Measurements from ENCODE around the gene ERBB2. TPM values are rescaled to one million over a fixed set of nuclear protein-coding genes. Genes with fewer than 3 reads are reported as not detected.

ERBB2 gene
- total RNA-seq, 4 donors from 2014 or later = 175 to 439 (median 234) TPM

DNA sequence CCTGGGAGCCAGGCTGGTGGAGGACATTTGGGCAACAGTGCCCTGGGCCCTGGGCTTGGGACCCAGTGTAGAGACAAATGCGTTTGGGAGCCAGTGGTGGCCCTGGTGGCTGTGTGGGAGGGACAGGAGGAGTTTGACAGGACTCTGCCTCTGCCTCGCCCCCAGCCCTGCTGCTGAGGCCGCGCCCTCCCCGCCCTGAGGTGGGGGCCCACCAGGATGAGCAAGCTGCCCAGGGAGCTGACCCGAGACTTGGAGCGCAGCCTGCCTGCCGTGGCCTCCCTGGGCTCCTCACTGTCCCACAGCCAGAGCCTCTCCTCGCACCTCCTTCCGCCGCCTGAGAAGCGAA lies 46.6 kb upstream of the ERBB2 start:
- TF ChIP-seq EP300 (IDR thresholded peaks at IDR 0.05; ENCODE audit: low read depth) = no peak
- no peak for TF ChIP-seq POLR2A (IDR thresholded peaks at IDR 0.05)

GRCh38 chr17:39653662-39654331 lies 46.1 kb upstream of the ERBB2 start:
- intact Hi-C loops (cut with DNase I; ENCODE audit: low total_unique reads) (loop anchor here (10.0 kb wide), 1 partner anchor 69 kb away; no protein-coding TSS in a partner anchor), in situ Hi-C loops (cut with MboI; ENCODE audit: low pct_ligation_motif_present in 1 of 4, low pct_unique_long_range_greater_than_20kb in 1 of 4, low sequenced_read_pairs in 3 of 4) (no loop called here)
- TF ChIP-seq EP300 (IDR thresholded peaks at IDR 0.05; ENCODE audit: low read depth) (no peak), POLR2A (IDR thresholded peaks at IDR 0.05) (no peak), POLR2AphosphoS5 (IDR thresholded peaks at IDR 0.05) (peak in 1 of 3 donors; percentile 9), CTCF (IDR thresholded peaks at IDR 0.05) (peak; percentile 69 to 88 (median 81))
- DNase-seq = peak; percentile 85
- Histone ChIP-seq H3K9me3 (no peaks in the 10 kb centered on the region), H3K27ac (peak overlapping the region in 3 of 4 donors; percentile 71 to 84 (median 77)), H3K27me3 (no peaks in the 10 kb centered on the region), H3K4me1 (peaks cover 12 to 38% (median 26%) of the 10 kb centered on the region in 4 donors), H3K36me3 (peaks cover 0 to 11% (median 4%) of the 10 kb centered on the region in 4 donors), H3K4me3 (no peak overlapping the region)
- WGBS, 2 donors (ENCODE audit: low coverage in 1 of 2) = 14 to 59% methylated on average over 2 to 14 of the region's 14 CpGs

More for the DNA sequence above, 46.6 kb upstream of the ERBB2 start:
- Histone ChIP-seq H3K27me3 (no peaks in the 10 kb centered on the region), H3K36me3 (peaks cover 0 to 11% (median 4%) of the 10 kb centered on the region in 4 donors), H3K4me1 (peaks cover 12 to 38% (median 26%) of the 10 kb centered on the region in 4 donors), H3K9me3 (no peaks in the 10 kb centered on the region), H3K4me3 (no peak overlapping the region), H3K27ac (peak overlapping the region; percentile 71 to 84 (median 78))
- in situ Hi-C loops (cut with MboI; ENCODE audit: low pct_ligation_motif_present in 1 of 4, low pct_unique_long_range_greater_than_20kb in 1 of 4, low sequenced_read_pairs in 3 of 4) = no loop called here
- intact Hi-C loops (cut with DNase I; ENCODE audit: low total_unique reads) = loop anchor here (10.0 kb wide), 1 partner anchor 68 kb away; no protein-coding TSS in a partner anchor
- WGBS, 2 donors (ENCODE audit: low coverage in 1 of 2) = 64% methylated on average over 7 of the region's 12 CpGs; no CpG with 5 or more reads in 1 of the 2 donors
- no peak for DNase-seq

DNA sequence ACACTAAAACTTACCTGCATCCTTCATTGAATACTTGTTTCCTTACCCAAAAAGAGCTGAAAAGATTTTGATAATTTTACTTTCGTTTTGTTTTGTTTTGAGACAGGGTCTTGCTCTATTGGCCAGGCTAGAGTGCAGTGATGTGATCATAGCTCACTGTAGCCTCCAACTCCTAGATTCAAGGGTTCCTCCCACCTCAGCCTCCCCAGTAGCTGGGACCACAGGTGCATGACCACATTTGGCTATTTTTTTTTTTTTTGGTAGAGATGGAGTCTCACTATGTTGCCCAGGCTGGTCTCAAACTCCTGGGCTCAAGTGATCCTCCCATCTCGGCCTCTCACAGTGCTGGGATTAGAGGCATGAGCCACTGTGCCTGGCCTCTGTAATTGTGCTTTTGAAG lies 44.8 kb upstream of the ERBB2 start:
- no peaks in the 10 kb centered on the region for H3K27me3 ChIP-seq
- in situ Hi-C loops (cut with MboI; ENCODE audit: low pct_ligation_motif_present in 1 of 4, low pct_unique_long_range_greater_than_20kb in 1 of 4, low sequenced_read_pairs in 3 of 4) (no loop called here), intact Hi-C loops (cut with DNase I; ENCODE audit: low total_unique reads) (loop anchor here (10.0 kb wide), 1 partner anchor 70 kb away; no protein-coding TSS in a partner anchor)
- peaks cover 0 to 15% (median 4%) of the 10 kb centered on the region in 4 donors for H3K36me3 ChIP-seq
- H3K4me1 ChIP-seq = peaks cover 12 to 42% (median 26%) of the 10 kb centered on the region in 4 donors
- TF ChIP-seq EP300 (IDR thresholded peaks at IDR 0.05; ENCODE audit: low read depth) = no peak
- no peak for TF ChIP-seq CTCF (IDR thresholded peaks at IDR 0.05)
- TF ChIP-seq POLR2AphosphoS5 (IDR thresholded peaks at IDR 0.05) = no peak
- TF ChIP-seq POLR2A (IDR thresholded peaks at IDR 0.05) = no peak
- H3K9me3 ChIP-seq = no peaks in the 10 kb centered on the region
- 83 to 88% methylated on average over 1 to 2 of the region's 2 CpGs for WGBS, 2 donors (ENCODE audit: low coverage in 1 of 2)
- H3K4me3 ChIP-seq = no peak overlapping the region
- DNase-seq = no peak
- no peak overlapping the region for H3K27ac ChIP-seq

GRCh38 chr17:39658346-39658745 lies 41.5 kb upstream of the ERBB2 start:
- in situ Hi-C loops (cut with MboI; ENCODE audit: low pct_ligation_motif_present in 1 of 4, low pct_unique_long_range_greater_than_20kb in 1 of 4, low sequenced_read_pairs in 3 of 4) = no loop called here
- peak overlapping the region in 1 of 4 donors; percentile 48 for H3K27ac ChIP-seq
- WGBS, 2 donors (ENCODE audit: low coverage in 1 of 2) = 91% methylated on average over 11 of the region's 11 CpGs; no CpG with 5 or more reads in 1 of the 2 donors

More at GRCh38 chr17:39658346-39658745, 41.5 kb upstream of the ERBB2 start:
- Histone ChIP-seq H3K9me3 (no peaks in the 10 kb centered on the region), H3K27me3 (no peaks in the 10 kb centered on the region), H3K4me1 (peaks cover 17 to 32% (median 20%) of the 10 kb centered on the region in 4 donors), H3K4me3 (no peak overlapping the region), H3K36me3 (peaks cover 0 to 18% (median 8%) of the 10 kb centered on the region in 4 donors)
- no peak for DNase-seq
- TF ChIP-seq POLR2AphosphoS5 (IDR thresholded peaks at IDR 0.05) (no peak), CTCF (IDR thresholded peaks at IDR 0.05) (no peak), EP300 (IDR thresholded peaks at IDR 0.05; ENCODE audit: low read depth) (no peak), POLR2A (IDR thresholded peaks at IDR 0.05) (no peak)
- intact Hi-C loops (cut with DNase I; ENCODE audit: low total_unique reads) = loop anchor here (10.0 kb wide), 1 partner anchor 74 kb away; no protein-coding TSS in a partner anchor

Data from transverse colon (tissue), 4 donors.